ENCODE measurements around the gene ELFN2. TPM values are rescaled to one million over a fixed set of nuclear protein-coding genes. Genes with fewer than 3 reads are reported as not detected.

The ELFN2 gene
- total and polyA plus RNA-seq, 4 donors: 5.1 to 60.2 (median 34.6) TPM

DNA sequence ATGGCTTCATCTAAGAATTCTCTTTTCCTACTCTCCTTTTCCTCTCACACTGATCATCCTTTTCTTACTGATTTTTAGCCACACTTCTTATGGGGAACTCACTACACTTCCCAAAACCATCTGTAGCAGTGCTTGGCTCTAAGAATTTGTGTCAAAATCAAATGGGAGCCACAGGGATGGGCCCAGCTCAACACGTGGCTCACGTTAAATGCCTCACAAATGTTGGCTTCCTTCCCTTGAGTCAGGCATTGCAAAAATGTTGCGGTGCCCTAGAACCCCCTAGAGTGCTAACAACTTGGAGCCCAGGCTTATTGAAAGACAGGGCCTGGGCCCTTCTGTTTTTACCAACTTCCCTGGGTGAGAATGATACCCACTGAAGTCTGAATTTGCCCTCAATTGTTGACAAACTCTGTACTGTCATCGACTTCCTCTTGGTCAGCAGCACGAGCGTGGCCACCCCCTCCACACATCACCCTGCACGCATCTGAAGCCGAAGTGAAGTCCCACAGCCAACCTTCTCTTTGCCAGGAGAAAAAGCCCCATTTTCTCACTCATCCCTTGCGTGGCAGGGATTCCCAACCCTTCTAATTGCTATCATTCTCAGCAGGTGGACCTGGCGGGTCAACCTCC, 69.7 kb downstream of the ELFN2 start:
- Histone ChIP-seq H3K27me3 (ENCODE audit: control insufficient read depth, insufficient read depth, low read length) (no peaks in the 10 kb centered on the region), H3K36me3 (ENCODE audit: control insufficient read depth, insufficient read depth, low read length) (peaks cover 6% of the 10 kb centered on the region), H3K9me3 (ENCODE audit: control insufficient read depth, insufficient read depth, low read length) (no peaks in the 10 kb centered on the region), H3K4me1 (ENCODE audit: control insufficient read depth, insufficient read depth, low read length) (no peaks in the 10 kb centered on the region), H3K4me3 (ENCODE audit: low read depth, low read length) (no peak overlapping the region), H3K27ac (ENCODE audit: low read depth, low read length) (no peak overlapping the region)
- DNase-seq (ENCODE audit: low read depth in 4 of 6, low spot score in 6 of 6): peak in 1 of 6 donors; percentile 56
- WGBS (ENCODE audit: insufficient coverage): 86% methylated on average over 10 of the region's 10 CpGs

DNA sequence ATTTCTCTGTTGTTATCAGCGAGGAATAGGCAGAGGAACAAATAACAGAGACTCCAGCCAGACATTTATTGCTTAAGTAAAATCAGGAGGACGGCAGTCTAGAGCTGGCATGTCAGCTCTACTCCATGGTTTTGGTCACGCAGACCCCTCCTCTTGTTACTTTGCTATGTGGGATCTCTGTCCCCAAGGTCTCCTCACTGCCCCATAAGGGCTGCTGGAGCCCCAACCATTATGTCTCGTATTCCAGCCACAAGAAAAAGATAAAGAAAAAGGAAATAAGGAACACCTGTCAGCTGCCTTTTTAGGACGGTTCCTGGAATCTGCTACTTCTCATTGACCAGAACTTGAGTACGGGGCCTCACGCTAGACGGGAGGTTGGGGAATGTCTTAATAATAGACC, 70.4 kb downstream of the ELFN2 start:
- Histone ChIP-seq H3K4me1 (ENCODE audit: control insufficient read depth, insufficient read depth, low read length) (no peaks in the 10 kb centered on the region), H3K9me3 (ENCODE audit: control insufficient read depth, insufficient read depth, low read length) (no peaks in the 10 kb centered on the region), H3K4me3 (ENCODE audit: low read depth, low read length) (no peak overlapping the region), H3K27me3 (ENCODE audit: control insufficient read depth, insufficient read depth, low read length) (no peaks in the 10 kb centered on the region), H3K27ac (ENCODE audit: low read depth, low read length) (no peak overlapping the region), H3K36me3 (ENCODE audit: control insufficient read depth, insufficient read depth, low read length) (peaks cover 6% of the 10 kb centered on the region)
- 70% methylated on average over 5 of the region's 8 CpGs for WGBS (ENCODE audit: insufficient coverage)
- DNase-seq (ENCODE audit: low read depth in 4 of 6, low spot score in 6 of 6): no peak

DNA sequence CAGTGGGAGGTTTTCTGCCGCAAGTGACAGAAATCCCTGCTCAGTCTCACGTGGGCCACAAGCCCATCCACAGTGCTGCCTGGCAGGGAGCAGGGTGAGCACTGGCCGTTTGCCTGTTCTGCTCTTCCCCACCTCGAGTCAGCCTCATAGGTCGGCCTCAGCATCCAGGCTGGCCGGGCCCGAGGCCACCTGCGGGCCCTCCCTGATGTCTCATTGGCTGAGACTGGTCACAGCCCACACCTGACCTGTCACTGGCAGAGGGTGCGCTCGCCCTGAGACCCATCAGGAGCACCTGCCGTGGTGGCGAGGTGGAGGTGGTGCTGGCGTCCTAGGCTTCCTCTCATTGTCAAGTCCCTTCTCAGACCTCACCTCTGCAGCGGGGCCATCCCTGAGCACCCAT, 72.1 kb downstream of the ELFN2 start:
- H3K4me3 ChIP-seq (ENCODE audit: low read depth, low read length): no peak overlapping the region
- H3K36me3 ChIP-seq (ENCODE audit: control insufficient read depth, insufficient read depth, low read length): peaks cover 6% of the 10 kb centered on the region
- no peak overlapping the region for H3K27ac ChIP-seq (ENCODE audit: low read depth, low read length)
- DNase-seq (ENCODE audit: low read depth in 4 of 6, low spot score in 6 of 6): no peak
- 79% methylated on average over 14 of the region's 14 CpGs for WGBS (ENCODE audit: insufficient coverage)
- peaks cover 9% of the 10 kb centered on the region for H3K4me1 ChIP-seq (ENCODE audit: control insufficient read depth, insufficient read depth, low read length)
- no peaks in the 10 kb centered on the region for H3K9me3 ChIP-seq (ENCODE audit: control insufficient read depth, insufficient read depth, low read length)
- H3K27me3 ChIP-seq (ENCODE audit: control insufficient read depth, insufficient read depth, low read length): no peaks in the 10 kb centered on the region

DNA sequence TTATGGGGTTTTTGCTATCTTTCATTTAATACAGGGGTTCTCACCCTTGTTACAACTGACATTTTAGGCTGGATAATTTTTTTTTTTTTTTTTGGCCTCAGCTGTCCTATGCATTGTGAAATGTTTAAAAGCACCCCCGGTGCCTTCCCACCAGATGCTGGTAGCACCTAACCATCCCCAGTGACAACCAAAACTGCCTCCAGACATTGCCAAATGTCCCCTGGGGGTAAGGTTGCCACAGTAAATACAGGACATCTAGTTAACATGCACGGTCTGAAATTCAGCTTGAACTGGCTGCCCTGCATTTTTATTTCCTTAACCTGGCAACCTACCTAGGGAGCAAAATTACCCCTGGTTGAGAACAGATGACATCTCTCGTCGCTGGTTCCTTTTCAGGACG, 72.6 kb downstream of the ELFN2 start:
- no peak for DNase-seq (ENCODE audit: low read depth in 4 of 6, low spot score in 6 of 6)
- Histone ChIP-seq H3K27me3 (ENCODE audit: control insufficient read depth, insufficient read depth, low read length) (no peaks in the 10 kb centered on the region), H3K27ac (ENCODE audit: low read depth, low read length) (no peak overlapping the region), H3K4me3 (ENCODE audit: low read depth, low read length) (no peak overlapping the region), H3K4me1 (ENCODE audit: control insufficient read depth, insufficient read depth, low read length) (peaks cover 9% of the 10 kb centered on the region), H3K36me3 (ENCODE audit: control insufficient read depth, insufficient read depth, low read length) (peaks cover 6% of the 10 kb centered on the region), H3K9me3 (ENCODE audit: control insufficient read depth, insufficient read depth, low read length) (no peaks in the 10 kb centered on the region)
- WGBS (ENCODE audit: insufficient coverage): 49% methylated on average over 4 of the region's 5 CpGs

DNA sequence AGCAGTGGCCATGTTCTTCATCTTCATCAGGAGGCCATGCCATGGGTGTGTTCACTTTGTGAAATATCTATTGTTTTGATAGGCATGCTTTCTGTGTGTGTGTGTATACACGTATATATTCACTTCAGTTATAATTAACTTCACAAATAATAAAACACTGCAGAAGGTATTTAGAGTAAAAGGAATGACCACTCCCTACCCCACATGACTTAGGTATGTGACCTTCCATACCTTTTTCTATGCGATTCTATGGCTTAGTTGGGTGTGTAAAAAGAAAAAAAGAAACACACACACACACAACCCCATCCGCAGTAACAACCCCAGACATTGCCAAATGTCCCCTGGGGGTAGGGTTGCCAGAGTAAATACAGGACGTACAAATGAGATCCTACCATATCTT, 73.0 kb downstream of the ELFN2 start:
- Histone ChIP-seq H3K27me3 (ENCODE audit: control insufficient read depth, insufficient read depth, low read length) (no peaks in the 10 kb centered on the region), H3K4me1 (ENCODE audit: control insufficient read depth, insufficient read depth, low read length) (peaks cover 9% of the 10 kb centered on the region), H3K9me3 (ENCODE audit: control insufficient read depth, insufficient read depth, low read length) (no peaks in the 10 kb centered on the region), H3K27ac (ENCODE audit: low read depth, low read length) (no peak overlapping the region), H3K36me3 (ENCODE audit: control insufficient read depth, insufficient read depth, low read length) (peaks cover 6% of the 10 kb centered on the region), H3K4me3 (ENCODE audit: low read depth, low read length) (no peak overlapping the region)
- no CpG with 5 or more reads among the region's 4 CpGs for WGBS (ENCODE audit: insufficient coverage)
- no peak for DNase-seq (ENCODE audit: low read depth in 4 of 6, low spot score in 6 of 6)

DNA sequence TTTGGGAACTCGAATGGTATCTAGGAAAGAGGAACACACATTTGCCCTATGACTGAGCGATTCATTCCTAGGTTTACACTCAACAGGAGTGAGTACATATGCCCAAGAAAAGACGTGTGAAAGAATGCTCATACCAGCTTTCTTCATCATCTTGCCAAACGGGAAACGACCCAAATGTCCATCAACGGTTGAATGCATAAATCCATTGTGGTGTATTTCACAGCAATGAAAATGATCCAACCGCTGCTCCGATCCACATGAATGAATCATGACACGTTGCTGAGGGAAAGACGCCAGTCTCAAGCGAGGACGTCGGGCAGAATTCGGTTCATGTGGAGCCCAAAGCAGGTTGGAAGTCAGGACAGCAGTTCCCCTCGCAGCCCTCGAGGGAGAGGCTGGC, 73.4 kb downstream of the ELFN2 start:
- Histone ChIP-seq H3K36me3 (ENCODE audit: control insufficient read depth, insufficient read depth, low read length) (peaks cover 6% of the 10 kb centered on the region), H3K4me3 (ENCODE audit: low read depth, low read length) (no peak overlapping the region), H3K27me3 (ENCODE audit: control insufficient read depth, insufficient read depth, low read length) (no peaks in the 10 kb centered on the region), H3K4me1 (ENCODE audit: control insufficient read depth, insufficient read depth, low read length) (peaks cover 9% of the 10 kb centered on the region), H3K27ac (ENCODE audit: low read depth, low read length) (no peak overlapping the region), H3K9me3 (ENCODE audit: control insufficient read depth, insufficient read depth, low read length) (no peaks in the 10 kb centered on the region)
- peak in 2 of 6 donors; percentile 67 to 92 for DNase-seq (ENCODE audit: low read depth in 4 of 6, low spot score in 6 of 6)
- 67% methylated on average over 16 of the region's 16 CpGs for WGBS (ENCODE audit: insufficient coverage)

DNA sequence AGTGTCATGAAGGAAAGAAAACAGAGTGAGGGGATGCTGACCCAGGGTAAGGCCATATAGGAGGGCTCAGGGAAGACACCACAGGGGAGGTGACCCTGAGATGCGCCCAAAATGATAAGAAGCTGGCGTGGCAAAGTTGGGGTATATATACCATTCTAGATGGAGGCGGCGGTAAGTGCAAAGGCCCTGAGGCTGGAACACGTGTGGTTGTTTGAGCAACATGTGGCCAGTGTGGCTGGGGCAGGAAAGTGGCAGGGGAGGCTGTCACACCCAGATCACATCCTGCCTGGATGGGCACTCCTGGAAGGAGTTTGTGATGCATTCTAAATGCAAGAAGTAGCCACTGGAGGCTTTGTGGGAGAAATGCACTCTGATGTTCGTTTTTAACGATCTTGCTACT, 74.8 kb downstream of the ELFN2 start:
- Histone ChIP-seq H3K4me1 (ENCODE audit: control insufficient read depth, insufficient read depth, low read length) (peaks cover 9% of the 10 kb centered on the region), H3K27me3 (ENCODE audit: control insufficient read depth, insufficient read depth, low read length) (no peaks in the 10 kb centered on the region), H3K27ac (ENCODE audit: low read depth, low read length) (no peak overlapping the region), H3K4me3 (ENCODE audit: low read depth, low read length) (no peak overlapping the region), H3K36me3 (ENCODE audit: control insufficient read depth, insufficient read depth, low read length) (peaks cover 2% of the 10 kb centered on the region), H3K9me3 (ENCODE audit: control insufficient read depth, insufficient read depth, low read length) (no peaks in the 10 kb centered on the region)
- WGBS (ENCODE audit: insufficient coverage): 87% methylated on average over 7 of the region's 7 CpGs
- DNase-seq (ENCODE audit: low read depth in 4 of 6, low spot score in 6 of 6): no peak

DNA sequence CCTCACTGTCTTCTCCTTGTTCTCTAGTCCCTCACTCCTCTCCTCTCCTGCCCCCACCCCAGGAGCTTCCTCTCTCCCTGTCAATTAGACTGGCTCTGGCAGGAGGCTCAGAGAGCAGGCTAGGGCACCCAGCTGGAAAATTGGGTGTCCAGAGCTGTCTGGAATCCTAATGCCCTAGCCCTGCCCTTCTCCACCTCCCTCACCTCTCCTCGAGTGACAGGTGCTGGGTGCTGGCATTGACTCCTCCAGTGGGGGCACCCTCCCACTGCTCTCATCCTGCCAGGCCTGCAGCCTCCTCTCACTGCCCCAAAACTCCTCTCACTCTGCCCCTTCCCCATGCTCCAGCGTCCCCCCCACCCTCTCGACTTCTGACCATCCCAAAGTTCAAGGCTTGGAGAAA, 76.0 kb downstream of the ELFN2 start:
- Histone ChIP-seq H3K27ac (ENCODE audit: low read depth, low read length) (no peak overlapping the region), H3K9me3 (ENCODE audit: control insufficient read depth, insufficient read depth, low read length) (no peaks in the 10 kb centered on the region), H3K27me3 (ENCODE audit: control insufficient read depth, insufficient read depth, low read length) (no peaks in the 10 kb centered on the region), H3K36me3 (ENCODE audit: control insufficient read depth, insufficient read depth, low read length) (peaks cover 2% of the 10 kb centered on the region), H3K4me1 (ENCODE audit: control insufficient read depth, insufficient read depth, low read length) (peaks cover 12% of the 10 kb centered on the region), H3K4me3 (ENCODE audit: low read depth, low read length) (no peak overlapping the region)
- DNase-seq (ENCODE audit: low read depth in 4 of 6, low spot score in 6 of 6): no peak
- WGBS (ENCODE audit: insufficient coverage): 42% methylated on average over 2 of the region's 3 CpGs

DNA sequence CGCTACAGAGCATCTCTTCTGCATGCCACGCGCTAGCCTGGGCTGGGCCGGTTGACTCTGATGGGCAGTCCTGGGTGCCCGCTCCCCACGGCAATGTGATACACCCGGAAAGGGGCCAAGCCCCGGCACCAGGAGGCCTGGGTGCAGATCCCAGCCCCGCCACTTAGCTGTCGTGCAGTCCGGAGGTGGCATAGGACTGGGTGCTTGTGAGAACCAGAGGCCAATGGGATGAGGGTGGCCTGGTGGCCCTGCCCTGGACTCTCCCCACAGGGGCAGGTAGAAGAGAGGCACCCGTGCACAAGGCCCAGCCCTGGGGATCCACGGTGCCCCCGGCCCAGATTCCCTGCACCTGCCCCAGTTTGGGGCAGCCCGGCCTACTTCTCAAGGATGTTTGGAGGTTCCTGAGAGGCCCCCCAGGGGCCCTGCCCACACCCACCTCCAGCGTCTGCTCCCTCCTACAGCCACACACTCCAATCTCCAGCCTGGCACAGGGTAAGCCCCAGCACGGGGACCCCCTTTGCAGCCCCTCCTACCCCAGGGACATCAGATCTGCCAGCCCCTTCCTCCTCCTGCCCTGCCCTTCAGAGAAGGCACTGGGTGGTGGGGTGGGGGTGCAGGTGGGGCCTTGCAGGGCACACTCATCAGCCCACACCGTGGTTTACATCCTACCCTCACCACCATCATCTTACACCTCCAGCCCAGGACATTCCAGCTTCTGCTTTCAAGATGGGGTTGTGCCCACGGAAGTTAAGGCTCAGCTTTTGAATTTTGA, 78.0 kb downstream of the ELFN2 start:
- no peaks in the 10 kb centered on the region for H3K9me3 ChIP-seq (ENCODE audit: control insufficient read depth, insufficient read depth, low read length)
- H3K27ac ChIP-seq (ENCODE audit: low read depth, low read length): no peak overlapping the region
- 94% methylated on average over 16 of the region's 19 CpGs for WGBS (ENCODE audit: insufficient coverage)
- H3K4me3 ChIP-seq (ENCODE audit: low read depth, low read length): no peak overlapping the region
- H3K27me3 ChIP-seq (ENCODE audit: control insufficient read depth, insufficient read depth, low read length): no peaks in the 10 kb centered on the region
- DNase-seq (ENCODE audit: low read depth in 4 of 6, low spot score in 6 of 6): no peak
- no peaks in the 10 kb centered on the region for H3K36me3 ChIP-seq (ENCODE audit: control insufficient read depth, insufficient read depth, low read length)
- peaks cover 21% of the 10 kb centered on the region for H3K4me1 ChIP-seq (ENCODE audit: control insufficient read depth, insufficient read depth, low read length)

DNA sequence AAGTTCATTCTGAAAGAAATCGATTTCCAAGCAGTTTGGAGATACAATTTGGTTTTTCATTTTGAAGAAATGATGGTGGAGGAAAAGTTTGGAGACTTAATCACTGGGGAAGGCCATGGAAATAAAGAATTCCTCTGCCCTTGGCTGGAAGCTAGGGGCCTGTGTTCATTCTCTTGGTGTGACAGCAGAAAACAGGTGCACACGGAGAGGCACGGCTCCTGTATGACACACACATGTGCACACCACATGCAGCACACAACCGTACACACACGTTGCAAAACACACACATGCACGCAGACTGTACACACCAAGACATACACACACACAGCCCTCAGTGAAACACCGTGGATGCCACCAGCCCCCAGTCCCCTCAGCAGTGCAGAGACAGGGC, 80.8 kb downstream of the ELFN2 start:
- Histone ChIP-seq H3K9me3 (ENCODE audit: control insufficient read depth, insufficient read depth, low read length) (no peaks in the 10 kb centered on the region), H3K36me3 (ENCODE audit: control insufficient read depth, insufficient read depth, low read length) (no peaks in the 10 kb centered on the region), H3K27ac (ENCODE audit: low read depth, low read length) (no peak overlapping the region), H3K4me1 (ENCODE audit: control insufficient read depth, insufficient read depth, low read length) (peaks cover 33% of the 10 kb centered on the region), H3K4me3 (ENCODE audit: low read depth, low read length) (no peak overlapping the region), H3K27me3 (ENCODE audit: control insufficient read depth, insufficient read depth, low read length) (no peaks in the 10 kb centered on the region)
- WGBS (ENCODE audit: insufficient coverage): 95% methylated on average over 5 of the region's 7 CpGs
- no peak for DNase-seq (ENCODE audit: low read depth in 4 of 6, low spot score in 6 of 6)

Data from spinal cord (tissue), 10 donors.